ACHN (cell line): ENCODE data around the gene INMT.

Experiments
- DNase-seq: peaks from one replicate; pipeline ENCODE4 v3.0.0-alpha.2; 2015
- in situ Hi-C: cut with HindIII; loops from 2 replicates; pipeline ENCODE4 v1.10.0; 2017; ENCODE audit warnings: low sequenced_read_pairs, low pct_ligation_motif_present, low pct_unique_long_range_greater_than_20kb

Gene INMT

DNA sequence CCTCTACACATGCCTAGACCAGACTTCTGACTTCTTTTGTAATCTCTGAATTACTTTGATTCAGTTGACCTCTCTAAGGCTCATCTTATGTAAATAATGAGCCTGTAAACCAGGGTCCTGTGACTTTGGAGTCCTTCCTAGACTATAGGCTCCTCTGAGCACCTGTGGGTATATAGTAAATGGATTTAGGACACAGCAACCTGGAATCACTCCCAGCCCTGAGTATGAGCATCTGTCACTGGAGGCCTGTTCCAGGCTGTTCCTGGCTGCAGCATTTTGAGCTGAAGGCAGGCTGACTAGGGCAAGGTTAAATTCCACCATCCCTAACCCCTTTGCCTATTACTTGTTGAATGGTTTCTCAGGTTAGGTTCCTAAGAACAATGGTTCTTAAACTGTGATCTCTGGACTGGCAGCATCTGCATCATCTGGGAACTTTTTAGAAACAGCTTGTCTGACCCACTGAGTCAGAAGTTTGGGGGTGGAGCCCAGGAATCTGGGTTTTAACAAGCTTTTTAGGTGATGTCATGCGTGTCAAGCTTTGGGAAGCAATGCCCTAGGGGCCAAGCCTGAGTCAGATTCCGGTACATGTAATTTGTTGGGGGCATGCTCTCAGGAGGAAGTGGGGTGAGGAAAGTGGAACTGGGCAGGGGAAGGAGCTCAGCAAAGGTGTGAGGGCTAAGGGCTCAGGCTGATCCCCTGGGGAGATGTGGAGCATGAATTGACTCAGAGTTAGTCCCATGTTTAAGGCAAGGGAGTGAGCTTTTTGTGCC, 47.5 kb downstream of the INMT start:
- peak; percentile 74 for DNase-seq
- in situ Hi-C loops: loop anchor here (25.0 kb wide), 1 partner anchor 313 kb away; no protein-coding TSS in a partner anchor

DNA sequence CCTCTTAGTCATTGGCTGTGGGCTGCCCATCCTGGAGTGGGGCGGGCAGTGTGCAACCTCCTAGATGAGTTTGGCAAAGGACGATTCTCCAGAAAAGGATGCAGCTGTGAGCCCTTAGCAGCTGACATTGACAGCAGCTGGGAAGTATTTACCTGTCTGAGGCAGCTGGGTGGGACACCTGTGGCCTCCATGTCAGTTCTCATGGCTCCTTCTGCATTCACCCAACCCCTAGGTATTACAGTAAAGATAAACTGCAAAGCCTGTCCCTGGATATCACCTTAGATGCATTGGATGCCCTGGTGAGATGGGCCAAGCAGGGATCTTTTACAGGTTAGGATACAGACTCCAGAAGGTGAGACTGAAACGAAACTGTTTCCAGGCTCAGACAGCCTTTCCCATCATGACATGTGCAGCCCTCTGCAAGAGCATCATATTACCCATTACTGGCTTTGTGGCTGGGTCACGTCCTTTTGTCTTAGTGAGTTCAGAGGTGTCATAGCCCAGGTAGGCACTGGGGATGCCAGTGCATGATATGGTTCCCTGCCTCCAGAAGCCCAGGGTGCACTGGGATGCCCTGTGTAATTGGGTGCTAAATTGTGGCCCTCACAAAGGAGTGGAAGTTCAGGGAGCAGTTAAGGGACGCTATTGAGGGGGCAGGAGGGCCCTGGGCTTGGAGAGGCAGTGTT, 48.2 kb downstream of the INMT start:
- DNase-seq: no peak
- in situ Hi-C loops: loop anchor here (25.0 kb wide), 1 partner anchor 312 kb away; no protein-coding TSS in a partner anchor

DNA sequence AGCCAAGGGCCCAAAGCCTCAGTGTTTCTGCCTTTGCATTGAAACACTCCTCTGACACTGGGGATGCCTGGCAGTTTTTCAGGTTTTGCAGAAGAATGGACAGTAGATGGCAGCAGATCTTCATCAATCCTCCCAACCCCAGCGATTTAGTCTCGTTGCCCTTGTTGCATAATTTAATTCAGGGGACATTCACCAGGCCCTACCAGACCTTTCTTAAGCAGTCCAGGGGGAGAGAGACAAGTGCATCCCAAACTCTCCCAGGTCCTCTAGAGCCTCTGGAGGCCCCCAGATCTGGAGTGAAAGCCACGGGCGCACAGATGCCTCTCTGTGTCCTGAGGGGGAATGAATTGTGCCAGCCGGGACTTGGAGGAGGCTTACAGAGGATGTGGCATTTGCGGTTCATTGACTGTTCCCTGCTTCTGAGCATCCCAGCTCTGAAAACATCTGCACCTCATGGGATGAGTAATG, 48.9 kb downstream of the INMT start:
- DNase-seq: peak; percentile 85
- in situ Hi-C loops: no loop called here

DNA sequence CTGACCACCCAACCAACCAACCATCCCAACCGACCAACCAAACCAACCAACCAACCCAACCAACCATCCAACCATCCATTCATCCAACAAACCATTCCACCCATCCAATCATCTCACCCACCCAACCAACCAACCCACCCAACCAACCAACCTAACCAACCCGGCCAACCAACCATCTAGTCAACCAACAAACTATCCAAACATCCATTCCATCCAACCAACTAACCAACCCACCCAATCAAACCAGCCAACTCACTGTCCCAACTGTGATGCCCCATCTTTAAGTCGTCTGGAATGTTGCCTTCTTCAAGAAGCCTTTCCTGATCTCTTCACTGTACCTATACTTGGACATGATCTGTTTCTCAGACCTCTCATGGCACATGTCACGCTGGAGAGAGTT, 50.9 kb downstream of the INMT start:
- DNase-seq: no peak
- in situ Hi-C loops: no loop called here

DNA sequence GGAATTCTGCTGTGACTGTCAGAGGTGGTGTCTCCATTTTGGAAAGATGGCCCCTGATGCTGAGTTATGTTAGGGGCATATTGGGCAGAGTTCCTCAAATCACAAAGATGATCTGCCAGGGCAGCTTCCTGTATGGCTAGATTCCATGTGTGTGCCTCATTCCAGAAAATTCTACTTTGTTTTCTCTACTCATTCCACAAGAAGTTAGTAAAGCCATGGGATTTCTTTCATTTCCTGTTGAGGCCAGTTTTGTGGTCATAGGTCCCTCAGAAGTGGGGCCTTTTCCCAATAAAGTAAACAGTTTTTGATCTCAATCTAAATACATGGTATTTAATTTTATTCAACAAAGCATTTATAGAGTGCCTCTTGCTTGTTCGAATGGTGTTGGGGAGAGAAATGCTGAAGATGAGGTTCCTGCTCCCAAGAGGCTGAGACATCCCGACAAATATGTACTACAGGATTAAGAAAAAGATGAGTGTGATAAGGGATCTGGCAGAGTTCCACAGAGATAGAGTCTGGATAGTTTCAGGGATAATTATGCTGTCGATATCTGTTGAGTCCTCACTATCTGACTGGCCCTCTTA, 52.2 kb downstream of the INMT start:
- no peak for DNase-seq
- in situ Hi-C loops: no loop called here

DNA sequence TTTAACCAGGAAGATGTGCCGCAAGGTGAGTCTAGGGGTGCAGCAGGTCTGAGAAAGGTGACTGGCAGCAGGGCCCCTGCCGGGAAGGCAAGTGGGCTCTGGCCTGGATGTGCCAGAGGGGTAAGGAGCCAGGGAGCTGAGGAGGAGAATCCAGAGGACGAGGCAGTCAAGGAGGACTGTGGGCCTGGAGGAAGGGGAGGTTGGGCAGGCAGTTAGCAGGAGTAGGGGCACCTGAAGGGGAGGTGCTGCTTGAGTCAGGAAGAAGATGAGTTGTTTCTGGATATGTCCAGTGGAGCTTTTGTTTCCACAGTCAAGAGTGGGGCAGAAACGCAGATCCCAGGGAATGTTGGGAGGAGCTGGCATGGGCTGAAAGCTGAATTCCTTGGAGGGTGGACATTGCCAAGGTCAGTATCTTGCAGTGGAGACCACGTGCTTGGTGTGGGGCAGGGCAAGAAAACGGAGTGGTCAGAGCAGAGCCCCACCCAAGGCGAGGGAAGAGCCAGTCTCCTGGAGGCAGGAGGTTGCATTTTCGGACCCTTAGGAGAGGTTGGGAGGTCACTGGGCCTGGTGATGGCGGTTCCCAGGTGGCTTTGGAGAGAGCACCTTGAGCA, 53.3 kb downstream of the INMT start:
- DNase-seq: no peak

DNA sequence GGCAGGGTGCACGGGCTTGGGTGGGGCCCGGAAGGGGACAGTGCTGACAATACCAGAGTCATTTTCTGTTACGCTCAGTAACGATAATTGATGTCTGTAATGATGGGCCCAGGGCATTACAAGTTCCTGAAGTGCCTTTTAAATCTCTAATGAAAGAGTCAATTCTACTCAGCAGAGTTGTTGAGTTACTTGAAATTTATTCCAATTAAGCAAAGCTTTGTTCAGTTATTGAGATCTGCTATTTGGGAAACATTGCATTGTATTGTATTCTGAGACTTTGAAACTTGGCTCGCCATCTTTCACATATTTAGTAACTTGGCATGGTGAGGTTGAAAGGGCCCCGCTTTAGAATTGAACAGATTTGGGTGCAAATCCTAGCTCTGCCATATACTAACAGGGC, 54.0 kb downstream of the INMT start:
- no peak for DNase-seq
- in situ Hi-C loops: no loop called here

More for the DNA sequence above, 53.3 kb downstream of the INMT start:
- in situ Hi-C loops: no loop called here
